Lower leg skin (tissue), 3 donors: Measurements from ENCODE around the gene FAM53A.

Source experiments
- CTCF ChIP-seq, 3 donors: fragments of 450-650 bp; IDR thresholded peaks; one replicate each; pipeline ENCODE4 v1.5.1; 2016; ENCODE audit warnings: antibody characterized with exemption in 3 of 3, mild to moderate bottlenecking in 3 of 3, moderate library complexity in 2 of 3
- POLR2A ChIP-seq, 2 donors: fragments of 450-650 bp; IDR thresholded peaks; one replicate each; pipeline ENCODE4 v1.6.1; 2016 to 2017; ENCODE audit warnings: antibody characterized with exemption in 2 of 2, mild to moderate bottlenecking in 1 of 2, moderate library complexity in 1 of 2

GRCh38 chr4:1608821-1609500 lies 75.2 kb downstream of the FAM53A start:
- no peak for TF ChIP-seq CTCF (IDR thresholded peaks at IDR 0.05)
- no peak for TF ChIP-seq POLR2A (IDR thresholded peaks at IDR 0.05)
